Lower lobe of right lung (tissue), 2 donors: ENCODE results near the gene OR10A5. TPM values are rescaled to one million over a fixed set of nuclear protein-coding genes. Genes with fewer than 3 reads are reported as not detected.

ENCODE experiments used
- ATAC-seq, 2 donors: fragments of 200-7000 bp; cut with Tn5 transposase; one replicate each; pipeline ENCODE4 v1.9.1; 2020 to 2022; ENCODE audit warnings: mild to moderate bottlenecking in 2 of 2, moderate library complexity in 2 of 2
- DNase-seq: peaks from one replicate; pipeline ENCODE4 v3.0.0-alpha.2; 2020
- H3K27ac ChIP-seq: fragments of 200-600 bp; one replicate; pipeline ENCODE4 v1.8.0; 2022
- H3K27me3 ChIP-seq: fragments of 200-600 bp; one replicate; pipeline ENCODE4 v1.8.0; 2022; ENCODE audit warnings: low read depth
- H3K36me3 ChIP-seq: fragments of 200-600 bp; one replicate; pipeline ENCODE4 v1.8.0; 2022; ENCODE audit warnings: mild to moderate bottlenecking
- H3K4me1 ChIP-seq: fragments of 200-600 bp; one replicate; pipeline ENCODE4 v1.8.0; 2022
- H3K4me3 ChIP-seq: fragments of 200-600 bp; one replicate; pipeline ENCODE4 v1.8.0; 2022; ENCODE audit warnings: mild to moderate bottlenecking
- H3K9me3 ChIP-seq: fragments of 200-600 bp; one replicate; pipeline ENCODE4 v1.8.0; 2022
- CTCF ChIP-seq: fragments of 200-600 bp; IDR thresholded peaks from one replicate; pipeline ENCODE4 v1.8.0; 2022; ENCODE audit warnings: antibody characterized with exemption, mild to moderate bottlenecking
- intact Hi-C: fragments of 100-400 bp; cut with DNase I; formaldehyde crosslinking; loops from one replicate; pipeline ENCODE4 v1.11.0; 2022
- total RNA-seq: library from RNA; stranded (reverse); fragmentation: NEBNext Ultra II Directional; extraction: Animal tissue kit (Norgen Biotek cat#: 25700); gene quantifications from one replicate; pipeline ENCODE4 v1.2.1, GENCODE V29; 2021
- donor health status: DM: no; HTN: yes; CAD: no; lungs with severe emphysema.

The OR10A5 gene
- total RNA-seq, 1 donor from 2014 or later: not detected

GRCh38 chr11:6818967-6819366 is 26.5 kb upstream of the OR10A5 start:
- H3K4me1 ChIP-seq: no peaks in the 10 kb centered on the region
- DNase-seq: no peak
- intact Hi-C loops: no loop called here
- no peaks in the 10 kb centered on the region for H3K36me3 ChIP-seq
- peaks cover 8% of the 10 kb centered on the region for H3K9me3 ChIP-seq
- no peak for TF ChIP-seq CTCF
- no peak for ATAC-seq
- H3K27me3 ChIP-seq: no peaks in the 10 kb centered on the region
- no peak overlapping the region for H3K4me3 ChIP-seq
- H3K27ac ChIP-seq: no peak overlapping the region

GRCh38 chr11:6824136-6824823 is 21.2 kb upstream of the OR10A5 start:
- TF ChIP-seq CTCF: no peak
- intact Hi-C loops: no loop called here

GRCh38 chr11:6825231-6825744 is 20.2 kb upstream of the OR10A5 start:
- H3K27ac ChIP-seq: no peak overlapping the region
- DNase-seq (no peak), ATAC-seq (no peak)
- intact Hi-C loops: no loop called here
- H3K9me3 ChIP-seq: peaks cover 3% of the 10 kb centered on the region
- H3K27me3 ChIP-seq: no peaks in the 10 kb centered on the region
- no peaks in the 10 kb centered on the region for H3K36me3 ChIP-seq
- no peak for TF ChIP-seq CTCF
- H3K4me3 ChIP-seq: no peak overlapping the region
- no peaks in the 10 kb centered on the region for H3K4me1 ChIP-seq

More at GRCh38 chr11:6824136-6824823, 21.2 kb upstream of the OR10A5 start:
- Histone ChIP-seq H3K27ac (no peak overlapping the region), H3K4me1 (no peaks in the 10 kb centered on the region), H3K4me3 (no peak overlapping the region), H3K9me3 (peaks cover 8% of the 10 kb centered on the region), H3K36me3 (no peaks in the 10 kb centered on the region), H3K27me3 (no peaks in the 10 kb centered on the region)
- ATAC-seq (no peak), DNase-seq (no peak)

- Histone ChIP-seq H3K36me3 (no peaks in the 10 kb centered on the region), H3K27me3 (no peaks in the 10 kb centered on the region), H3K27ac (no peak overlapping the region), H3K9me3 (no peaks in the 10 kb centered on the region), H3K4me3 (no peak overlapping the region), H3K4me1 (no peaks in the 10 kb centered on the region)
- TF ChIP-seq CTCF: no peak
- ATAC-seq (no peak), DNase-seq (no peak)
- intact Hi-C loops: no loop called here
Measured at GRCh38 chr11:6828103-6828502, 17.4 kb upstream of the OR10A5 start.

- Histone ChIP-seq H3K4me3 (no peak overlapping the region), H3K36me3 (no peaks in the 10 kb centered on the region), H3K27me3 (no peaks in the 10 kb centered on the region), H3K4me1 (no peaks in the 10 kb centered on the region), H3K9me3 (no peaks in the 10 kb centered on the region), H3K27ac (no peak overlapping the region)
- no peak for TF ChIP-seq CTCF
- intact Hi-C loops: no loop called here
- DNase-seq (no peak), ATAC-seq (no peak)
Measured at GRCh38 chr11:6833356-6833755, 12.1 kb upstream of the OR10A5 start.
